NOMO-1 (cell line): ENCODE results near the gene TAF12.
"Not testable (repeated sequence)": the region's sequence is repeated elsewhere in the genome, so short reads cannot be mapped to it uniquely, and the experiment has no call there.

ENCODE experiments used
- DNase-seq, 2 experiments: peaks; one replicate each; lab custom pipeline; 2025; ENCODE audit not compliant: unreplicated experiment in 2 of 2; lab: John Stamatoyannopoulos, UW

TAF12 gene, protein sequence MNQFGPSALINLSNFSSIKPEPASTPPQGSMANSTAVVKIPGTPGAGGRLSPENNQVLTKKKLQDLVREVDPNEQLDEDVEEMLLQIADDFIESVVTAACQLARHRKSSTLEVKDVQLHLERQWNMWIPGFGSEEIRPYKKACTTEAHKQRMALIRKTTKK

DNA sequence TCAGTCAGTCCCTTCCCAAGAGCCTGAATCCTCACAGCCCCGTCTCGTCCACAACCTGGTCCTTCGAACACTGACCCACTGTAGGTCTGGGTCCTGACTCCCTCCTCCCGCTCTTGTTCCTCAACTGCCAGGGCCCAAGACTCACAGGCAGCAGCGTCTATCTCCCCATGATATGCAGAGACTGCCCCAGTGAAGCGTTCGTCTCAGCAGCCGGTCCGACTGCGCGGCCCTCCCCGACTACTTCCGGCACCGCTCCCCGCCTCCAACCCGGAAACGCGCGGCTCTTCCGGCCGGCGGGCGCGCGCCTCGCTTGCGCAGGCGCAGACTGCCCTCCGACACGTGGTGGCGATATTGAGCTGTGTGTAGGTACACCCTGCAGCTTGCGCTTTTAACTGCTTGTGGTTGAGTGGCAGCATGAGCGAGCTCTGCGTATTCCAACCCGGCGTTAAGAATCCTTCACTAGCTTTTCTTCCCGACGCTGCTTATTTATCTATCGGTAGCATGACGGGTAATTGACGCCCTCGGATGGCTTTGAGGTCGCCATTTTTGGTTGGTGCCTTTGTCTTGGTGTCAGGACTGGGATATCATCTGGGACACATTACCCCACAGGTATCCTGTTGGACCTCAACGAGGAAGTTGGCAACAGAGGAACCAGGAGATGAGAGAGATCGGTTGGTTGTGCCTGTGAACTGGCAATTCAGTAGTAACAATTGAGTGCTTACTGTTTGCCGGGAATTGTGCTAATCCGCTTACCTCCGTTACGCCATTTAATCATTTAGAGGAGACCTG lies at the start of gene TAF12:
TAF12 (minus strand) TSS at position 221 of the 789 bp plus-strand sequence. CDS start 20,986 bp downstream, outside the sequence.
- DNase-seq, result peak; percentile 95 to 98

DNA sequence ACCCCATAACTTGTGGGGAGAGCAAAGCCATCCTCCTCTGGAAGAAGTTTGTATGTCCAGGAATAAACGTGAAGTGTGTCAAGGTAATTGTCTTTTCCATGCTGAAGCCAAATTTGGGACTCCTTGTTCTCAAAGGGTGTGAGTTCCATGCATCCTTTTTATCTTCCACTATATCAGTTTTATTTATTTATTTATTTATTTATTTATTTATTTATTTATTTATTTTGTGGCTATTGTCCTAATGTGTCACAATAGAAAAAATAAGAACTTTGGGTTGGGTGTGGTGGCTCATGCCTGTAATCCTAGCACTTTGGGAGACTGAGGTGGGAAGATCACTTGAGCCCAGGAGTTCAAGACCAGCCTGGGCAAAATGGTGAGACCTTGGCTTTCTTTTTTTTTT lies 48.8 kb upstream of the TAF12 start:
- not testable (repeated sequence) for DNase-seq

DNA sequence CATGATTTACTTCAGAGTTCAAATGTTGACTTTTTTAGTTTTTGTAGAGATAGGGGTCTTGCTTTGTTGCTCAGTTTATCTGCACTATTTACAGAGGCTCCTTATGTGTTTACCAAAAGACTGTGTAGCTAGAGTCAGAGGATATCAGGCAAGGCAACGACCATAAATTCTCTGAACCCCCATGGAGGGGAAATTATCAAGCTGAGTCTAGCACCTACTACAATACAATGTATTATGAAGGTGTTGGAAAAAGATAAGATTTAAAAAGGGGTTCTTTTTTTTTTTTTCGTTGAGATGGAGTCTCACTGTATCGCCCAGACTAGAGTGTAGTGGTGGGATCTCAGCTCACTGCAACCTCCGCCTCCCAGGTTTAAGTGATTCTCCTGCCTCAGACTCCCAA lies 42.1 kb upstream of the TAF12 start:
- no peak for DNase-seq

DNA sequence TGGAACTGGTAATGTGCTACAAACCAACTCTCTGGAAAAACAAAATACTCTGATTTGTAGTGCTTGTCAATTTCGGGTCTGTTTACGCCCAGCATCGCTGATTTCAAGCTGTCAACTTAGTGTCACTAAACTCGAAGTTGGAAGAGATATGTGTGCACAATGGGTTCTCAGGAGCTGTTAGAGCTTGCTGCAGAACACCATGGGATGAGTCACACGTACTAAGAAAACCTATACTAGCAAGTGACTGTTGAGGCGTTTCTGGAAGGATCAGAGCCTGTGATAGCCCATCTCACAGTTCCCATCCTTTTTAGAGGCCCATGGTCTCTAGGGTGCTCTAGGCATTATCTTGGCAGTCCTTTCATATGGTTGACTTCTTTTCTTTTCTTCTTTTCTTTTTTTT lies 40.0 kb upstream of the TAF12 start:
- no peak for DNase-seq

DNA sequence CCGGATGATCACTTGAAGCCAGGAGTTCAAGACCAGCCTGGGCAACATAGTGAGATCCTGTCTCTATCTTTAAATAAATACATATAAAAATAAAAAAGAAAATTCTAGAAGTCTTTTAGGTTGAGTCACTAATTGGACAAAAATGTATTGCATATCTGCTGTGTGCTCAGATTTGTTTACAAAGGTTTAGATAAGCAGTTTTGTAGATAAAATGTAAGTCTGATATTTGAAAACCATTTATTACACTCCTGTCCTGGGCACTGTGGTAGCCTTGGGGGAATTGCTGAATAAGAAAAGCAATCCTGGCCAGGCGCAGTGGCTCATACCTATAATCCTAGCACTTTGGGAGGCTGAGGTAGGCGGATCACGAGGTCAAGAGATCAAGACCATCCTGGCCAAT lies 37.3 kb upstream of the TAF12 start:
- no peak for DNase-seq

DNA sequence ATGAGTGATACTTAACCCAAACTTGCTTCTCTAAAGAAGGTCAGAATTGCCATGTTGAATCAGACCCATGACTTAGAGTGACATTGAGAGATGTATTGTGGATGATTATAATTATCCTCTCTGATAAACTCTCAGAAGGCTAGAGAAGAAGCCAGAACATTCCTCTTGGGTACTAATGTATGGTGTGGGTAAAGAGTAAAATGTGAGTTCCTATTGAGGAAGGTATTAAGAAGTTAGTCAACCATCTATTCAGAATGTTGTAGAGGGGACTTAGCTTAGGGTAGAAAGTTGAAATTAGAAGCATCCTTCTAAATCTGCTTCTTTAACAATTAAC lies 33.0 kb upstream of the TAF12 start:
- DNase-seq, result no peak

DNA sequence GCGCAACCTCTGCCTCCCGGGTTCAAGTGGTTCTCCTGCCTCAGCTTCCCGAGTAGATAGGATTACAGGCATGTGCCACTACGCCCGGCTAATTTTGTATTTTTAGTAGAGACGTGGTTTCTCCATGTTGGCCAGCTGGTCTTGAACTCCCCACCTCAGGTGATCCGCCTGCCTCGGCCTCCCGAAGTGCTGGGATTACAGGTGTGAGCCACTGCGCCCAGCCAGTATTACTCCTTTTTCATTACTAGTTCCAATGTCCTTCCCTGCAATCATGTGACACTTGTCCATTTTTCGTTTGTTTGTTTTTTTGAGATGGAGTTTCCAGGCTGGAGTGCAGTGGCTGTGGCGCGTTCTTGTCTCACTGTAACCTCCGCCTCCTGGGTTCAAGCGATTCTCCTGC lies 30.1 kb upstream of the TAF12 start:
- DNase-seq, result not testable (repeated sequence)

DNA sequence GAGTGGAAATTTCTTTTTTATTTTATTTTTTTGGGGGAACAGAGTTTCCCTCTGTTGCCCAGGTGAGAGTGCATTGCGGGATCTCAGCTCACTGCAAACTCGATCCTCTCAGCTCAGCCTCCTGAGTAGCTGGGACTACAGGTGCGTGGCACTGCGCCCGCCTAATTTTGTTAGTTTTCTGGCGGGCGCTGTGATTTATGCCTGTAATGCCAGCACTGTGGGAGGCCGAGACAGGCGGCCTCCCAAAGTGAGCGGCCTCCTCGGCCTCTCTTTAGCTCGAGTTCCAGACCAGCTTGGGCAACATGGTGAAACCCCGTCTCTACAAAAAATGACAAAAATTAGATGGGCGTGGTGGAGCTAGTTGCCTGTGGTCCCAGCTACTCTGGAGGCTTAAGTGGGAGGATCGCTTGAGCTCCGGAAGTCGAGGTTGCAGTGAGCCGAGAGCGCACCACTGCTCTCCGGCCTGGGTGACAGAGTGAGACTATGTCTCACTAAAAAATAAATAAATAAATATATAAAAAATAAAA lies 28.4 kb upstream of the TAF12 start:
- no peak for DNase-seq

DNA sequence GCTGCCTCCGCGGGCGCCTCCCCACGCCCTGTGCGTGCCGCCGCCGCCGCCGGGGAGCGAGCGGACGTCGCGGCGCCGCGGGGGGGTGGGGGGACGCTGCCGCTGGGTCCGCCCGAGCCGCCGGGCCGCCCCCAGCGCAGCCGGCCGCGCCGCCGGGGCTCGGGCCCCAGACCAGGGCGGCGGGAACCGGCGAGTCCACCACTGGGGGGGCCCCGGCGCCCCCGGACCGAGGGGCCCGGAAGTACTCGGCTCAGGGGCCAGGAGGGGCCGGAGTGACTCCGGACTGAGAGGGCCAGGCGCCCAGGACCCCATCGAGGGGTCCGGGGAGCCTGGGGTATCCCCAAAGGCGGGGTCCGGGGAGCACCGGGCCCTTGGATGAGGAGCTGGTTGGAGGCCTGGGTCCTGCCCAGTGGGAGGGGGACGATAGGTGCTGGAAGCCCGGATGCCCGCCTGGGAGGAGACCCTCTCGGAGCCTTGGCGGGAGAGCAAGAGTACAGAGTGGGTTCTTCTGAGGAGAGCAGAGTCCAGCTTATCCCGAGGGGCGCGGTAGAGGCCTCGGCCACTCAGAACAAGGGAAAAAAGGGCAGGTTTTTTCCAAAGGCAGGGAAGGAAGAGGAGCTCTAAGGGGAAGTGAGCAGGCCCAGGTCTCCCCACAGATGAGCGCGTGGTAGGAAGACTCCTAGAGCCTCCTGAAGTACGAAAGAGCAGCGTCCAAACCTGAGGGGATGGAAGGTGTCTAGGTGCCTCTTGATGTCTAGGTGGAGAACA lies 26.3 kb upstream of the TAF12 start:
- DNase-seq, result peak; percentile 60 to 77

DNA sequence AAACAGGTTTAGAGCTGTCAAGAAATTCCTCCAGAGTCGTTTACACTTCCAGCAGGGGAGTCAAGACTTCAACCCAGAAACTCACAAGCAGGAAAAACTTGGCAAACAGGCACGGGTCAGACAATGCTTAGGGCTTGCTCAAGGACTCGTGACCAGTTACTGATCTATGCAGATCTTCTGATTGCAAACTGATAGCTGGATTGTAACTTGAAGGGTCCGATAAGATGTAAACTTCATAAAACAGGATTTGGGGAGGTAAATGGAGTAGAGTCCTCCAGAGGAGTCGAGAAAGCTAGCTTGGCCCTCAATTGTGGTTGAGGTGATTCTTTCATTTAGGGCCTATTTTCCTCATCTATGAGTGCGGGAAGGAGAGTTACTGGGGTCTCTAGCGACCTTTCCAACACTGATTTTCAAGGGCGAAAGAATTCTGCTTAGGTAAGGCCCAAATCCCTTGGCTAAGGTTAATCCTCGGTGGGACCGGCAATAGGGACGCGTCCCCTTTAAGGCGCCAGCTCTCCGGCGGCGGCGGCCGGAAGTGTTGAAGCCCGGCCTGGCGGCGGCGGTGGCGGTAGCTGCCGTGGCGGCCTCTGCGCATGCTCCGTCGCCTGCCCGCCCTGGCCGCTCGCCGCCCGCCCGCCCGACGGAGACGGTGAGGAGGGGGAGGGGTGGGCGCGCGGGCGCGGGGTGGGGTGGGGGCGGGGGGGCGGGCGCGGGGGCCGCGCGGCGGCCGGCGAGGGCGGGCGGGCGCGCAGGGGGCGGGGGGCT lies 25.5 kb upstream of the TAF12 start, which contains the start of gene GMEB1:
GMEB1 (plus strand) TSS at position 594 of the 765 bp plus-strand sequence. CDS start 14,829 bp downstream, outside the sequence.
- peak; percentile 78 to 91 for DNase-seq

DNA sequence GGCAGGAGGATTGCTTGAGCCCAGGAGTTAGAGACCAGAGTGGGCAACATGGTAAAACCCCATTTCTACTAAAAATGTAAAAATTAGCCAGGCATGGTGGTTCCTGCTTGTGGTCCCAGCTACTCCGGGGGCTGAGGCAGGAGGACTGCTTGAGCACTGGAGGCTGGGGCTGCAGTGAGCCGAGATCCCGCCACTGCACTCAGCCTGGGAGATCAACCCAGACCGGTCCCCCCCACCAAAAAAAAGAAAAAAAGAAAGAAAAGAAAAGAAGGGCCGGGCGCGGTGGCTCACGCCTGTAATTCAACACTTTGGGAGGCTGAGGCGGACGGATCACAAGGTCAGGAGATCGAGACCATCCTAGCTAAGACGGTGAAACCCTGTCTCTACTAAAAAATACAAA lies 23.9 kb upstream of the TAF12 start:
- no peak for DNase-seq

DNA sequence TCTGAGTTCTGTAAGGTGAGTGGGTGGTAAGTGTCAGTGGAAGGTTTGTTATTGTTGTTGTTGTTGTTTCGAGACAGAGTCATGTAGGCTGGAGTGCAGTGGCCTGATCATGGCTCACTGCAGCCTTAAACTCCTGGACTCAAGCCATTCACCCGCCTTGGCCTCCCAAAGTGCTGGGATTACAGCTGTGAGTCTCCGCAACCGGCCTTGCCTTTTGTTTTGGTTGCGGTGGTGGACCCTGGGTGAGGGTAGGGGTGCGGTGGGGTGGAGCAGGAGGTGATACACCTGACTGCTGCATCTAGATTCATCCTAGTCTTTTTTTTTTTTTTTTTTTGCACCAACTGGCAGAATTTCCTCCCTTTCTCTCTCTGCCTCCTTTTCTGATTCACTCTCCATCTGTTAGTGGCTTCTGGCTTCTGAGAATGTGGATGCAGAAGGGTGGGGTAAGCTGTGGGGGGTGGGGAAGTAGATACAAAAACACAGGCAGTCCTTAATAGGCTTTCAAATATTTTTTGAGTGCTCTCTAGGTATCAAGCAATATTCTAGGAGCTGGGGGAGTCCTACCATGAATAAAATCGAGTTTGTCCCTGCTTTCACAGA lies 21.1 kb upstream of the TAF12 start:
- no peak for DNase-seq

DNA sequence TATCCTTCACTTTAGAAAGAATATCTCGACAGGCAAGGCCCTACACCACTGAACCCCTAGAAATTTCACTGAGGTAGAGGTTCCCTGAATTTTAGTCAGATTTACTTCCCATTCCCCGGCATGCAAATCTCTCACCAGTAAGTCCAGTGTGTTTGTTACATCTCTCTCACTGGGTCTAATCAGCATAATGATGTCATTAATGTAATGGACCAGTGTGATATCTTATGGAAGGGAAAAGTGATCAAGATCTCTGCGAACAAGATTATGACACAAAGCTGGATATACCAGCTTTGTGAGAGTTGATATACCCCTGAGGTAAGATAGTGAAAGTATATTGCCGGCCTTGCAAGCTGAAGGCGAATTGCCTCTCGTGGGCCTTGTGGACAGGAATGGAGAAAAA lies 13.5 kb upstream of the TAF12 start:
- DNase-seq, result no peak

DNA sequence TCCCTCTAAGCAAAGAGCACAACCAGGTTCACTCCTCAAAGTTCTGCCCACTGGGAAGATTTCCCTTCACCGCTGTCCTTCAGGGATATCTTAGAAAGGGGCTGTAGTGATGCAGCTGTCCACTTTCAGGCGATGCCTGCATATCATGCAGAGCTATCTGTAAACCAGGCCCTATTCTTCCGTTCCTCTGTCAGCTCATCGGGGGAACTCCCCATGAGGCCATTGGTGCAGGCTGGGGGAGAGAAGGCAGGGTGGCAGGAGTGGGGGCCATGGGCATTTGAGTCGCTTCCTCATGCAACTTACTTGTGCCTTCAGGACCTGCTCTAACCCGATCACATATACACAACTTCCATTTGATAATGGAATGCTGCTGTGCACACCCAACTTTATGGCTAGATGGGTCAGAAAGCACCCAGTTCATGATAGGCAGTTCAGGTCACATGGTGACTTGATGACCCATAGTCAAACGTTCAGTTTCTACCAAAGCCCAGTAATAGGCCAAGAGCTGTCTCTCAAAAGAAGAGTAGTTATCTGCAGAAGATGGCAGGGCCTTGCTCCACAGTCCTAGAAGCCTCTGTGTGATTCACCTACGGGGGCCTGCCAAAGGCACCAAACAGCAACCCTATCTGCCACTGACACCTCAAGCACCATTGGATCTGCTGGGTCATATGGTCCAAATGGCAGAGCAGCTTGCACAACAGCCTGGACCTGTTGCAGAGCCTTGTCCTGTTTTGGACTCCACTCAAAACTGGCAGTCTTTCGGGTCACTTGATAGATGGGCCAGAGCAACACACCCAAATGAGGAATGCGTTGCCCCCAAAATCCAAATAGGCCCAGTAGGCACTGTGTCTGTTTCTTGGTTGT lies 12.8 kb upstream of the TAF12 start:
- not testable (repeated sequence) for DNase-seq

DNA sequence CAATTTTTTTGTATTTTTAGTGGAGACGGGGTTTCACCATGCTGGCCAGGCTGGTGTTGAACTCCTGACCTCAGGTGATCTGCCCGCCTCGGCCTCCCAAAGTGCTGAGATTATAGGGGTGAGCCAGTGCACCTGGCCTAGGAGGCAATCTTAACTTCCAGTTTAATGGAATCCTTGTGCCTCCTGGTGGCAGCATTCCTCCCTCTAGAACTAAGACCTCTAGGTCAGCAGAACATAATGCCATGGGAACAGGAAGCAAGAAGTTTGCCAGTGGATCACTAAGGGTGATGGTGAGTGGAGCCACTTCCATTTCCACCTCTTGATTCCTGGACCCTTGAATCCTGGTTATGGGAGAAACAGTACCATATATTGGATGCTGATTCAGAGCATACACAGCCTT lies 11.0 kb upstream of the TAF12 start:
- DNase-seq, result not testable (repeated sequence)

DNA sequence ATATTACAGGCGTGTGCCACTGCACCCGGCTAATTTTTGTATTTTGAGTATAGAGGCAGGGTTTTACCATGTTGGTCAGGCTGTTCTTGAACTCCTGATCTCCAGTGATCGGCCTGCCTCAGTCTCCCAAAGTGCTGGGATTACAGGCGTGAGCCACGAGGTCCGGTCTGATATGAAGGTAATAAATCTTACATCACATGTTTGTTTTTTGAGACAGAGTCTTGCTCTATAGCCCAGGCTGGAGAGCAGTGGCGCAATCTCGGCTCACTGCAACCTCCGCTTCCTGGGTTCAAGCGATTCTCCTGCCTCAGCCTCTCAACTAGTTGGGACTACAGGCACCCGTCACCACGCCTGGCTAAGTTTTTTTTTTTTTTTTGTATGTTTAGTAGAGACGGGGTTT lies 10.2 kb upstream of the TAF12 start:
- DNase-seq, result not testable (repeated sequence)

DNA sequence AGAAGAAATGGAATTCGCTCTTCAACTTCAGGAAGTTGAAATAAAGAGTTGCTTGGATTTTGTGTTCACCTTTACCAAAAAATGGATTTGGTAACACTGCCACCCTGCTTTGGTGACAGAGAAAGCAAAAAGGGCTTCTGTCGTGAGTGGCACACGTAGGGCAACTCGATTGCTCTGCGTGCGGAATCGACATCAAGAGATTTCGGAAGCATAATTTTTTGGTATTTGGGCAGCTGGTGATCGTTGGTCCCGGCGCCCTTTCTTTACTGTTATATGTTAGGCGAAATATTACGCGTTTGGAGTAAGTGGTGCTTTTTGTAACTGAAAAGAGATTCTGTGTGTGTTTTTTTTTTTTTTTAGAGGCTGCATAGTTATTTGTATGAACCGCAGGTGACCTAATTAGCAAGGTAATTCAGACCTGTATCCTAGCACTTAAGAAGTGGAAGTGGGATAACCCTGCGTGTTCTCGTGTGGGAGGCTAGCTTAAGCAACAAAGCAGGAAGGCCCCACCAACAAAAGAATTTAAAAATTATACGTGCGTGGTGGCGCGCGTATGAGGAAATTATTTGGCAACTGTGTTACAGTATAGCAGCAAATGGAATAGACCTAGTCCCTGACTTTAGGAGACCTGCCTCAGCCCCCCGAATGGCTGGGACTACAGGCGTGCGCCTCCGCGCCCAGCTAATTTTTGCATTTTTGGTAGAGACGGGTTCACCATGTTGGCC lies 5.8 kb upstream of the TAF12 start, which contains the start of gene RNU11:
RNU11 (plus strand) TSS at position 127 of the 725 bp plus-strand sequence.
- DNase-seq, result peak; percentile 94 to 96

DNA sequence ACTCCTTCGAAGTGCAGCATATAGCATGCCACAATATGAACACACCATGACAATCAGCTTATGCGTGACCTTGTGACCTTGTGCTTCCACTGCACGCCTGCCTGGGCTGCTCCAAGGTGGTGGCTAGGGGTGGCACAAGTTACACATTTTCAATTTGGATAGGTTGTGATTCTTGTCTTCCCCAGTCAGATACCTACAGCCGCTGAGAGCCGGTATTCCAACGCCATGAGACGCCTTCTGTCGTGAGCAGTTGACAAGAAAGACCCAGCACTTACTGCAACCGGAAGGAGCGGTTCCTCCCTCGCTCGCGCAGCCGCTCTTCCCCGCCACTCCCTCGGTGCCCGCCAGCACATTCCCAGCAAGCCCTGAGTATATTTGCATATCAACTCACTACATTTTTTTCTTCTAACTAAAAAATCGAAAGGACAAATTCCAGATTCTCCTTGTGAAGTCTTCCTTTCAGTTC lies 5.2 kb upstream of the TAF12 start:
- DNase-seq, result peak; percentile 85 to 95
